MCF 10A (cell line): ENCODE results near the gene COMMD4. TPM values are rescaled to one million over a fixed set of nuclear protein-coding genes. Genes with fewer than 3 reads are reported as not detected.

Source experiments
- BruUV-seq: library from RNA; stranded (reverse); fragments of 400-500 nt; replicated peaks from 2 replicates; lab custom pipeline; 2021; lab: Mats Ljungman, UMichigan
- CTCF ChIA-PET: fragments of 300-600 bp; sonication (Branson Sonifier 250); formaldehyde crosslinking; extraction: SDS; loops from one replicate; lab custom pipeline; 2021; ENCODE audit warnings: antibody characterized with exemption, inconsistent platforms; lab: Yijun Ruan, JAX
- POLR2A ChIA-PET: fragments of 300-600, 350-650 bp; sonication (Branson Sonifier 250); formaldehyde crosslinking; extraction: SDS; loops from one replicate; lab custom pipeline; 2020; ENCODE audit warnings: antibody characterized with exemption, inconsistent platforms; lab: Yijun Ruan, JAX
- DNase-seq: peaks from one replicate; pipeline ENCODE4 v3.0.0-alpha.2; 2018; ENCODE audit not compliant: unreplicated experiment
- H3K27ac Mint-ChIP-seq: one replicate; pipeline ENCODE4 v1.8.0; 2022; ENCODE audit warnings: mild to moderate bottlenecking, low read depth, mixed read lengths; ENCODE audit not compliant: unreplicated experiment
- H3K27me3 Mint-ChIP-seq: one replicate; pipeline ENCODE4 v1.8.0; 2022; ENCODE audit warnings: mixed read lengths; ENCODE audit not compliant: insufficient read depth, unreplicated experiment
- H3K36me3 Mint-ChIP-seq: one replicate; pipeline ENCODE4 v1.8.0; 2022; ENCODE audit warnings: mild to moderate bottlenecking, moderate library complexity, mixed read lengths; ENCODE audit not compliant: insufficient read depth, unreplicated experiment
- H3K4me1 Mint-ChIP-seq: one replicate; pipeline ENCODE4 v1.8.0; 2022; ENCODE audit warnings: mixed read lengths; ENCODE audit not compliant: insufficient read depth, unreplicated experiment
- H3K4me3 Mint-ChIP-seq: one replicate; pipeline ENCODE4 v1.8.0; 2022; ENCODE audit warnings: mild to moderate bottlenecking, moderate library complexity, mixed read lengths; ENCODE audit not compliant: unreplicated experiment
- H3K9me3 Mint-ChIP-seq: one replicate; pipeline ENCODE4 v1.8.0; 2022; ENCODE audit warnings: mixed read lengths; ENCODE audit not compliant: unreplicated experiment
- CTCF ChIP-seq: fragments of 200-600 bp; IDR thresholded peaks from one replicate; pipeline ENCODE4 v1.8.0; 2022; ENCODE audit warnings: antibody characterized with exemption, mild to moderate bottlenecking; ENCODE audit not compliant: unreplicated experiment
- intact Hi-C: fragments of 100-400 bp; cut with micrococcal nuclease; formaldehyde crosslinking; loops from 2 replicates; pipeline ENCODE4 v1.14.1; 2022
- total RNA-seq: library from RNA; stranded (reverse); gene quantifications from 2 replicates; pipeline ENCODE4 v1.2.3, GENCODE V29; 2022

The COMMD4 gene
- total RNA-seq, 1 experiment from 2014 or later = 47.3 TPM

- intact Hi-C loops = loop anchor here (1.0 to 5.0 kb wide), 5 partner anchors 140 to 317 kb away; partner anchors contain the start of gene PTPN9
- H3K27ac Mint-ChIP-seq = peak overlapping the region; percentile 96
- POLR2A ChIA-PET = interaction anchor here (0.5 to 7.5 kb wide), 29 partner anchors 8 to 752 kb away, joined by 3 to 245 read pairs (median 6); partner anchors contain the start of genes CLK3, COMMD4, IMP3 and NEIL1
- CTCF ChIA-PET = interaction anchor here (0.6 to 2.3 kb wide), 30 partner anchors 9 to 998 kb away, joined by 3 to 23 read pairs (median 4); partner anchors contain the start of genes IMP3 and SNX33
- peaks cover 8% of the 10 kb centered on the region for H3K4me1 Mint-ChIP-seq
- BruUV-seq = no TSS peak
- H3K27me3 Mint-ChIP-seq = no peaks in the 10 kb centered on the region
- H3K36me3 Mint-ChIP-seq = peaks cover 71% of the 10 kb centered on the region
- H3K9me3 Mint-ChIP-seq = no peaks in the 10 kb centered on the region
- no peak for TF ChIP-seq CTCF
- H3K4me3 Mint-ChIP-seq = peak overlapping the region; percentile 91
- DNase-seq = no peak
Observed at GRCh38 chr15:75367406-75367912, 31.6 kb downstream of the COMMD4 start.

- peak; percentile 97 for DNase-seq
- Mint-ChIP-seq H3K27me3 (no peaks in the 10 kb centered on the region), H3K9me3 (no peaks in the 10 kb centered on the region), H3K4me1 (peaks cover 8% of the 10 kb centered on the region), H3K36me3 (peaks cover 73% of the 10 kb centered on the region), H3K4me3 (peak within 1 kb of the TSS; percentile 91), H3K27ac (peak within 1 kb of the TSS; percentile 96)
- ChIA-PET CTCF (interaction anchor here (0.6 to 2.3 kb wide), 33 partner anchors 8 to 1650 kb away, joined by 3 to 23 read pairs (median 4); partner anchors contain the start of genes IMP3 and SNX33), POLR2A (interaction anchor here (0.5 to 7.5 kb wide), 45 partner anchors 9 to 1667 kb away, joined by 3 to 245 read pairs (median 4); partner anchors contain the start of genes C15orf39, CLK3, COMMD4 and IMP3)
- BruUV-seq = no TSS peak
- intact Hi-C loops = loop anchor here (1.0 to 5.0 kb wide), 7 partner anchors 87 to 339 kb away; partner anchors contain the start of gene PTPN9
- peak; percentile 64 for TF ChIP-seq CTCF
Observed at GRCh38 chr15:75367913-75368688, 32.2 kb downstream of the COMMD4 start, which contains the start of gene MAN2C1. Gene MAN2C1, minus strand, starts transcription at chr15:75368607. Its CDS starts 24 bp downstream, at chr15:75368583.

- TSS peak; percentile 77 for BruUV-seq
- TF ChIP-seq CTCF = no peak
- peak overlapping the region; percentile 91 for H3K4me3 Mint-ChIP-seq
- H3K36me3 Mint-ChIP-seq = peaks cover 71% of the 10 kb centered on the region
- H3K27me3 Mint-ChIP-seq = no peaks in the 10 kb centered on the region
- peaks cover 8% of the 10 kb centered on the region for H3K4me1 Mint-ChIP-seq
- H3K9me3 Mint-ChIP-seq = no peaks in the 10 kb centered on the region
- H3K27ac Mint-ChIP-seq = peak overlapping the region; percentile 96
- no peak for DNase-seq
- ChIA-PET POLR2A (interaction anchor here (0.5 to 7.5 kb wide), 38 partner anchors 9 to 1666 kb away, joined by 3 to 245 read pairs (median 5); partner anchors contain the start of genes C15orf39, COMMD4, IMP3 and NEIL1), CTCF (interaction anchor here (0.6 to 2.3 kb wide), 15 partner anchors 7 to 770 kb away, joined by 3 to 23 read pairs (median 4); partner anchors contain the start of gene IMP3)
- intact Hi-C loops = loop anchor here (2.0 to 5.0 kb wide), 5 partner anchors 86 to 340 kb away; partner anchors contain the start of gene PTPN9
Observed at GRCh38 chr15:75368689-75369239, 32.9 kb downstream of the COMMD4 start.
